ENCODE data around the gene THTPA. TPM values are rescaled to one million over a fixed set of nuclear protein-coding genes. Genes with fewer than 3 reads are reported as not detected.
A peak's percentile ranks its signal among the peaks of the same experiment; 100 is the strongest.

Gene THTPA
- total and polyA plus RNA-seq, 2 of the 13 experiments (the other 11 are each of a cell fraction or from before 2014, with no cell fraction given): 7.4 to 8.7 TPM

DNA sequence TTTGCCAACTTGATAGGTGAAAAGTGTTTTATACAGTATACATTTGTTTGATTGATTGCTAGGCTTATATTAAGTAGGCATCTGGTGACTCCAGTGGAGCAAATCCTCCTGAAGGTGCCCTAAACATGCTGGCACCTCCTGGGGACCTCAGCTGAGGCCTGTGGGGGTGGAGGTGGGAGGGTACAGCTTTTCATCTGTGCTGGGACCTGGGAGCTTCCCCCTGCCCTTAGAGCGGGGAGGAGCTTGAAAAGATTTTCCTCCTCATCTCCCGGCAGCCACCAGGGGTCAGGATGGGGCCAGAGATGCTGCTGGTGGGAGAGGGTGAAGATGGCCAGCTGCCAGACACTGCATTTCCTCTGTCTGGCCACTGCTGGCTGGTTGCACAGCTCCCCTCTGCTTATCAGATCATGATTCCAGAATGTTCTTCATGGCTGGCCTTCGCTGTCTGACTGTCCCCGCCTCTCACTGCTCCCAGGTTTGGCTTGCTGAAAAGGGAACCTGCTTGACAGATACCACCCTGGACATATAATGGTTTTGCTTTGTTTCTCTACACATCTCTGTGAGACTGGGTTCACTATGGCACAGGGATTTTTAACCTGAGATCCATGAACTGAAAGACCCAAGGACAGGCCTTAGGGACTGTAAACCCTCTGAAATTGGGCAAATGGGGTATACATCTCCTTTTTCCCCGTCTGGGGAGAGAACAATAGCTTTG, 33.0 kb downstream of the THTPA start (continued):
- TF ChIP-seq, protein P1, sequence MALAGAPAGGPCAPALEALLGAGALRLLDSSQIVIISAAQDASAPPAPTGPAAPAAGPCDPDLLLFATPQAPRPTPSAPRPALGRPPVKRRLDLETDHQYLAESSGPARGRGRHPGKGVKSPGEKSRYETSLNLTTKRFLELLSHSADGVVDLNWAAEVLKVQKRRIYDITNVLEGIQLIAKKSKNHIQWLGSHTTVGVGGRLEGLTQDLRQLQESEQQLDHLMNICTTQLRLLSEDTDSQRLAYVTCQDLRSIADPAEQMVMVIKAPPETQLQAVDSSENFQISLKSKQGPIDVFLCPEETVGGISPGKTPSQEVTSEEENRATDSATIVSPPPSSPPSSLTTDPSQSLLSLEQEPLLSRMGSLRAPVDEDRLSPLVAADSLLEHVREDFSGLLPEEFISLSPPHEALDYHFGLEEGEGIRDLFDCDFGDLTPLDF (CRISPR knock-in tag; IDR thresholded peaks at IDR 0.05): no peak
- TF ChIP-seq ZNF335 (CRISPR knock-in tag; IDR thresholded peaks at IDR 0.05) (peak; percentile 95), PHF20 (CRISPR knock-in tag; IDR thresholded peaks at IDR 0.05) (no peak; the same call in 1 of the 2 replicates), SOX6 (IDR thresholded peaks at IDR 0.05) (no peak), SOX6 (CRISPR knock-in tag; IDR thresholded peaks at IDR 0.05) (peak; percentile 88), ZBTB49 (CRISPR knock-in tag; IDR thresholded peaks at IDR 0.05; ENCODE audit: borderline replicate concordance) (0 out of 2 replicates have a peak, but pooled peaks have one; percentile 57), CREB1 (IDR thresholded peaks at IDR 0.05) (no peak), CREB1 (CRISPR knock-in tag; IDR thresholded peaks at IDR 0.05) (no peak)
- TF ChIP-seq, protein P2, sequence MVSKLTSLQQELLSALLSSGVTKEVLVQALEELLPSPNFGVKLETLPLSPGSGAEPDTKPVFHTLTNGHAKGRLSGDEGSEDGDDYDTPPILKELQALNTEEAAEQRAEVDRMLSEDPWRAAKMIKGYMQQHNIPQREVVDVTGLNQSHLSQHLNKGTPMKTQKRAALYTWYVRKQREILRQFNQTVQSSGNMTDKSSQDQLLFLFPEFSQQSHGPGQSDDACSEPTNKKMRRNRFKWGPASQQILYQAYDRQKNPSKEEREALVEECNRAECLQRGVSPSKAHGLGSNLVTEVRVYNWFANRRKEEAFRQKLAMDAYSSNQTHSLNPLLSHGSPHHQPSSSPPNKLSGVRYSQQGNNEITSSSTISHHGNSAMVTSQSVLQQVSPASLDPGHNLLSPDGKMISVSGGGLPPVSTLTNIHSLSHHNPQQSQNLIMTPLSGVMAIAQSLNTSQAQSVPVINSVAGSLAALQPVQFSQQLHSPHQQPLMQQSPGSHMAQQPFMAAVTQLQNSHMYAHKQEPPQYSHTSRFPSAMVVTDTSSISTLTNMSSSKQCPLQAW (CRISPR knock-in tag; IDR thresholded peaks at IDR 0.05): peak; percentile 94
- TF ChIP-seq, protein P3, sequence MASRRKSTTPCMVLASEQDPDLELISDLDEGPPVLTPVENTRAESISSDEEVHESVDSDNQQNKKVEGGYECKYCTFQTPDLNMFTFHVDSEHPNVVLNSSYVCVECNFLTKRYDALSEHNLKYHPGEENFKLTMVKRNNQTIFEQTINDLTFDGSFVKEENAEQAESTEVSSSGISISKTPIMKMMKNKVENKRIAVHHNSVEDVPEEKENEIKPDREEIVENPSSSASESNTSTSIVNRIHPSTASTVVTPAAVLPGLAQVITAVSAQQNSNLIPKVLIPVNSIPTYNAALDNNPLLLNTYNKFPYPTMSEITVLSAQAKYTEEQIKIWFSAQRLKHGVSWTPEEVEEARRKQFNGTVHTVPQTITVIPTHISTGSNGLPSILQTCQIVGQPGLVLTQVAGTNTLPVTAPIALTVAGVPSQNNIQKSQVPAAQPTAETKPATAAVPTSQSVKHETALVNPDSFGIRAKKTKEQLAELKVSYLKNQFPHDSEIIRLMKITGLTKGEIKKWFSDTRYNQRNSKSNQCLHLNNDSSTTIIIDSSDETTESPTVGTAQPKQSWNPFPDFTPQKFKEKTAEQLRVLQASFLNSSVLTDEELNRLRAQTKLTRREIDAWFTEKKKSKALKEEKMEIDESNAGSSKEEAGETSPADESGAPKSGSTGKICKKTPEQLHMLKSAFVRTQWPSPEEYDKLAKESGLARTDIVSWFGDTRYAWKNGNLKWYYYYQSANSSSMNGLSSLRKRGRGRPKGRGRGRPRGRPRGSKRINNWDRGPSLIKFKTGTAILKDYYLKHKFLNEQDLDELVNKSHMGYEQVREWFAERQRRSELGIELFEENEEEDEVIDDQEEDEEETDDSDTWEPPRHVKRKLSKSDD (CRISPR knock-in tag; IDR thresholded peaks at IDR 0.05; ENCODE audit: low read depth): peak; percentile 91; the same call in 1 of the 2 replicates
- TF ChIP-seq, protein P4, sequence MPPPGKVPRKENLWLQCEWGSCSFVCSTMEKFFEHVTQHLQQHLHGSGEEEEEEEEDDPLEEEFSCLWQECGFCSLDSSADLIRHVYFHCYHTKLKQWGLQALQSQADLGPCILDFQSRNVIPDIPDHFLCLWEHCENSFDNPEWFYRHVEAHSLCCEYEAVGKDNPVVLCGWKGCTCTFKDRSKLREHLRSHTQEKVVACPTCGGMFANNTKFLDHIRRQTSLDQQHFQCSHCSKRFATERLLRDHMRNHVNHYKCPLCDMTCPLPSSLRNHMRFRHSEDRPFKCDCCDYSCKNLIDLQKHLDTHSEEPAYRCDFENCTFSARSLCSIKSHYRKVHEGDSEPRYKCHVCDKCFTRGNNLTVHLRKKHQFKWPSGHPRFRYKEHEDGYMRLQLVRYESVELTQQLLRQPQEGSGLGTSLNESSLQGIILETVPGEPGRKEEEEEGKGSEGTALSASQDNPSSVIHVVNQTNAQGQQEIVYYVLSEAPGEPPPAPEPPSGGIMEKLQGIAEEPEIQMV (CRISPR knock-in tag; IDR thresholded peaks at IDR 0.05; ENCODE audit: low read depth): peak; percentile 92
- TF ChIP-seq, protein P5, sequence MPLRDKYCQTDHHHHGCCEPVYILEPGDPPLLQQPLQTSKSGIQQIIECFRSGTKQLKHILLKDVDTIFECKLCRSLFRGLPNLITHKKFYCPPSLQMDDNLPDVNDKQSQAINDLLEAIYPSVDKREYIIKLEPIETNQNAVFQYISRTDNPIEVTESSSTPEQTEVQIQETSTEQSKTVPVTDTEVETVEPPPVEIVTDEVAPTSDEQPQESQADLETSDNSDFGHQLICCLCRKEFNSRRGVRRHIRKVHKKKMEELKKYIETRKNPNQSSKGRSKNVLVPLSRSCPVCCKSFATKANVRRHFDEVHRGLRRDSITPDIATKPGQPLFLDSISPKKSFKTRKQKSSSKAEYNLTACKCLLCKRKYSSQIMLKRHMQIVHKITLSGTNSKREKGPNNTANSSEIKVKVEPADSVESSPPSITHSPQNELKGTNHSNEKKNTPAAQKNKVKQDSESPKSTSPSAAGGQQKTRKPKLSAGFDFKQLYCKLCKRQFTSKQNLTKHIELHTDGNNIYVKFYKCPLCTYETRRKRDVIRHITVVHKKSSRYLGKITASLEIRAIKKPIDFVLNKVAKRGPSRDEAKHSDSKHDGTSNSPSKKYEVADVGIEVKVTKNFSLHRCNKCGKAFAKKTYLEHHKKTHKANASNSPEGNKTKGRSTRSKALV (CRISPR knock-in tag; IDR thresholded peaks at IDR 0.05): peak; percentile 69; the same call in 1 of the 2 replicates

All from HepG2 (cell line).